ENCODE results near the gene REST.

REST gene

GRCh38 chr4:56977321-56978012, 69.8 kb downstream of the REST start, which contains the start of gene NOA1:
TSS of gene NOA1 (minus strand) at chr4:56977606. CDS start at chr4:56977585, 21 bp downstream.
- TF ChIP-seq FOXP2 (optimal IDR thresholded peaks at IDR 0.05; ENCODE audit: control extremely low read depth, extremely low read length, insufficient read depth) = peak; percentile 61
- no peak for TF ChIP-seq EZH2 (IDR thresholded peaks at IDR 0.05)
- peak; percentile 91 for TF ChIP-seq POLR2AphosphoS5 (IDR thresholded peaks at IDR 0.05; ENCODE audit: borderline replicate concordance, low read depth, low read length)
- Histone ChIP-seq H3K9me3 (ENCODE audit: low read depth, low read length) (peaks cover 3% of the 10 kb centered on the region; the same call in 1 of the 2 replicates), H3K36me3 (ENCODE audit: insufficient read depth, low read length) (peaks cover 41% of the 10 kb centered on the region), H3K4me3 (peak within 1 kb of the TSS; percentile 91), H3K27ac (peak within 1 kb of the TSS; percentile 96), H3K9ac (ENCODE audit: insufficient read length) (peak within 1 kb of the TSS; percentile 93)
- DNase-seq (ENCODE audit: low read depth, low spot score) = peak; percentile 98

GRCh38 chr4:56978750-56979303, 71.1 kb downstream of the REST start, which contains the start of gene POLR2B:
TSS of gene POLR2B (plus strand) at chr4:56978896. CDS start at chr4:56978986, 90 bp downstream.
- peak within 1 kb of the TSS; percentile 93 for H3K9ac ChIP-seq (ENCODE audit: insufficient read length)
- peak within 1 kb of the TSS; percentile 91 for H3K4me3 ChIP-seq
- H3K27ac ChIP-seq = peak within 1 kb of the TSS; percentile 96
- H3K36me3 ChIP-seq (ENCODE audit: insufficient read depth, low read length) = peaks cover 28% of the 10 kb centered on the region
- peak; percentile 66 for DNase-seq (ENCODE audit: low read depth, low spot score)
- no peaks in the 10 kb centered on the region for H3K9me3 ChIP-seq (ENCODE audit: low read depth, low read length)
- TF ChIP-seq POLR2AphosphoS5 (IDR thresholded peaks at IDR 0.05; ENCODE audit: borderline replicate concordance, low read depth, low read length) (peak; percentile 99), FOXP2 (optimal IDR thresholded peaks at IDR 0.05; ENCODE audit: control extremely low read depth, extremely low read length, insufficient read depth) (peak; percentile 73), EZH2 (IDR thresholded peaks at IDR 0.05) (no peak)

DNA sequence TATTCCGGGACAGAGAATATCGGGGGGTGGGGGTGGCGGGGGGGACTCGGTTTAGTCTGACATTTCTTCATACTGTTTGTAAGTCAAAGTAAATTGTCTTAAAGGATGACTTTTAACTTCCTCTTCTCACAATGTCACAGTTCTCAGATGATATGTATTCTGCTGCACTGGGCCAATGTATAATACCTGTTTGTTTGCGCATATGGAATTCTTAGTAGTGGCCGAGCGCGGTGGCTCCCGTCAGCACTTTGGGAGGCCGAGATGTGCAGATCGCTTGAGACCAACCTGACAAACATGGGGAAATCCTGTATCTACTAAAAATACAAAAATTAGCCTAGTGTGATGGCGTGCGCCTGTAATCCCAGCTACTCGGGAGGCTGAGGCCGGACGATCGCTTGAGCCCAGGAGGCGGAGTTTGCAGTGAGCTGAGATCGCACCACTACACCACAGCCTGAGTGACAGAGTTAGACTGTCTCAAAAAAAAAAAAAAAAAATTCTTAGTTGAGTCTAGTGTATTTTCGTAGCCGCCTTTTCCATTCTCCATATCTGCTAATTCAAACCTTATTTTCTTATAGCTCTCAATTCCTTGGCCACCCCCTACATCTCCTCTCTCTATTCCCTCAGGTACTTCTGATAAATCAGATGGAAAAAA, 71.8 kb downstream of the REST start:
- peak overlapping the region; percentile 96; the same call in 1 of the 2 replicates for H3K27ac ChIP-seq
- H3K9ac ChIP-seq (ENCODE audit: insufficient read length) = peak overlapping the region; percentile 93
- TF ChIP-seq FOXP2 (optimal IDR thresholded peaks at IDR 0.05; ENCODE audit: control extremely low read depth, extremely low read length, insufficient read depth) (no peak), POLR2AphosphoS5 (IDR thresholded peaks at IDR 0.05; ENCODE audit: borderline replicate concordance, low read depth, low read length) (no peak), EZH2 (IDR thresholded peaks at IDR 0.05) (no peak)
- no peak for DNase-seq (ENCODE audit: low read depth, low spot score)
- no peaks in the 10 kb centered on the region for H3K9me3 ChIP-seq (ENCODE audit: low read depth, low read length)
- H3K36me3 ChIP-seq (ENCODE audit: insufficient read depth, low read length) = peaks cover 25% of the 10 kb centered on the region
- peak overlapping the region; percentile 91 for H3K4me3 ChIP-seq

DNA sequence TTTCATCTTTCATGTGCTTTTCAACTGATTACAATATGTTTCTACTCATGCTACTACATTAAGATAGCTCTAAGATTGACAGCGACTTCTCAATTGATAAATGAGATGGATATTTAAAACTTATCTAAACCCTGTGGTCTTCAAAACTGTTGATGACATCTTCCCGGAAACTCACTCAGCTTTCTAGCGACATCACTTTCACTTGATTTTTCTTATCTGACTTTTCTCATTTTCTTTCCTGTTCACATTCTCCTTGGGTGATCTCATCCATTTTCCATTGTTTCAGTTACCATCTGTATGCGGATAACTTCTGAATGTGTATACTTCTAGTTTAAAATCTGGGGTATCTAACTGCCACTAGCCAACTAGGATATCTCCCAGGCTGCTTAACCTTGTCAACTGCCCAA, 74.1 kb downstream of the REST start:
- no peak for TF ChIP-seq EZH2 (IDR thresholded peaks at IDR 0.05)
- TF ChIP-seq FOXP2 (optimal IDR thresholded peaks at IDR 0.05; ENCODE audit: control extremely low read depth, extremely low read length, insufficient read depth) = no peak
- no peak for TF ChIP-seq POLR2AphosphoS5 (IDR thresholded peaks at IDR 0.05; ENCODE audit: borderline replicate concordance, low read depth, low read length)
- H3K36me3 ChIP-seq (ENCODE audit: insufficient read depth, low read length) = peaks cover 37% of the 10 kb centered on the region
- H3K9ac ChIP-seq (ENCODE audit: insufficient read length) = no peak overlapping the region
- H3K9me3 ChIP-seq (ENCODE audit: low read depth, low read length) = no peaks in the 10 kb centered on the region
- no peak for DNase-seq (ENCODE audit: low read depth, low spot score)
- no peak overlapping the region for H3K27ac ChIP-seq
- peak overlapping the region; percentile 18; the same call in 1 of the 2 replicates for H3K4me3 ChIP-seq

DNA sequence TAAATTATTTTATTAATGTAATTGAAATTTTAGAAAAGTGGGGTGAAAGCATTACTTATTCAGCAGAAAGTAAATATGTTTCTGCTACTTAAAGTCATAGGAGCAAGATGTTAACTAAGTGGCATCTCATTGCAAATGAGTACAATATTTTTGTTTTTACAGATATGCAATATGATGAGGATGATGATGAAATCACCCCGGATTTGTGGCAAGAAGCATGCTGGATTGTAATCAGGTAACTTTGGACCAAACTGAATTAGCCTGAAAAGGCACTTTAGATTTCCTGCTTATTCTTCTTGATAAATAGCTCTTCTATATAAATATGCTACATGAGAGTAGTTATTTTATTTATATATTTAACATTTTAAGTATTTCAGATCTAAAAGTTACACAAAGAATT, 78.5 kb downstream of the REST start:
- H3K9me3 ChIP-seq (ENCODE audit: low read depth, low read length) = no peaks in the 10 kb centered on the region
- H3K9ac ChIP-seq (ENCODE audit: insufficient read length) = no peak overlapping the region
- H3K36me3 ChIP-seq (ENCODE audit: insufficient read depth, low read length) = peaks cover 72% of the 10 kb centered on the region
- H3K27ac ChIP-seq = no peak overlapping the region
- no peak overlapping the region for H3K4me3 ChIP-seq
- TF ChIP-seq POLR2AphosphoS5 (IDR thresholded peaks at IDR 0.05; ENCODE audit: borderline replicate concordance, low read depth, low read length) (no peak), FOXP2 (optimal IDR thresholded peaks at IDR 0.05; ENCODE audit: control extremely low read depth, extremely low read length, insufficient read depth) (no peak), EZH2 (IDR thresholded peaks at IDR 0.05) (no peak)
- no peak for DNase-seq (ENCODE audit: low read depth, low spot score)

DNA sequence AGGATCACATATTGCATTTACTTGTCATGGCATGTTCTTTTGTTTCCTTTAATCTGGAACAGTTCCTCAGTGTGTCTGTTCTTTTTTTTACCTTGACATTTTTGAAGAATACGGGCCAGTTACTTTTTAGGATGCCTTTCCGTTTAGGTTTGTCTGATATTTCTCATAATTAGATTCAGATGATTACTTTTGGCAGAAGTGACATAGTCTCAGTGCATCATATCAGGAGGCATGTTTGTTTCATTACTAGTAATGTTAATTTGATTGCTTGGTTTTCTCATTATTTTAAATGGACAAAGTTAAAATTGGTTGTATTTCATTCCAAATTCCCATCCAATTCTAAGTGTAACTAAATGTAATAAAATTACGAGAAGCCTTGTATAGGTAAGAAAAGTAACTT, 79.3 kb downstream of the REST start:
- TF ChIP-seq POLR2AphosphoS5 (IDR thresholded peaks at IDR 0.05; ENCODE audit: borderline replicate concordance, low read depth, low read length) (no peak), FOXP2 (optimal IDR thresholded peaks at IDR 0.05; ENCODE audit: control extremely low read depth, extremely low read length, insufficient read depth) (no peak), EZH2 (IDR thresholded peaks at IDR 0.05) (no peak)
- no peaks in the 10 kb centered on the region for H3K9me3 ChIP-seq (ENCODE audit: low read depth, low read length)
- H3K36me3 ChIP-seq (ENCODE audit: insufficient read depth, low read length) = peaks cover 72% of the 10 kb centered on the region
- no peak for DNase-seq (ENCODE audit: low read depth, low spot score)
- H3K9ac ChIP-seq (ENCODE audit: insufficient read length) = no peak overlapping the region
- H3K27ac ChIP-seq = no peak overlapping the region
- no peak overlapping the region for H3K4me3 ChIP-seq

- H3K9ac ChIP-seq (ENCODE audit: insufficient read length) = no peak overlapping the region
- no peak overlapping the region for H3K4me3 ChIP-seq
- TF ChIP-seq EZH2 (IDR thresholded peaks at IDR 0.05) (no peak), POLR2AphosphoS5 (IDR thresholded peaks at IDR 0.05; ENCODE audit: borderline replicate concordance, low read depth, low read length) (no peak), FOXP2 (optimal IDR thresholded peaks at IDR 0.05; ENCODE audit: control extremely low read depth, extremely low read length, insufficient read depth) (no peak)
- H3K36me3 ChIP-seq (ENCODE audit: insufficient read depth, low read length) = peaks cover 88% of the 10 kb centered on the region
- peak overlapping the region; percentile 44; the same call in 1 of the 2 replicates for H3K27ac ChIP-seq
- no peaks in the 10 kb centered on the region for H3K9me3 ChIP-seq (ENCODE audit: low read depth, low read length)
- no peak for DNase-seq (ENCODE audit: low read depth, low spot score)
These were observed 82.6 kb downstream of the REST start for GRCh38 chr4:56990109-56990905.
